SK-N-SH (cell line): ENCODE data around the gene SLC12A3. TPM values are rescaled to one million over a fixed set of nuclear protein-coding genes. Genes with fewer than 3 reads are reported as not detected.

Experiments
- CTCF ChIA-PET: fragments of 300-600, 350-600 bp; formaldehyde crosslinking; extraction: SDS; loops from one replicate; lab custom pipeline; 2021; lab: Yijun Ruan, JAX
- POLR2A ChIA-PET: fragments of 350-600 bp; sonication (Branson Sonifier 250); formaldehyde crosslinking; extraction: SDS; loops from one replicate; lab custom pipeline; 2020; ENCODE audit warnings: antibody characterized with exemption, inconsistent platforms; lab: Yijun Ruan, JAX
- DNase-seq: peaks from one replicate; pipeline ENCODE4 v3.0.0; 2012
- H2AFZ ChIP-seq: fragments of 200-600 bp; sonication (generic); 2 replicates; pipeline ENCODE4 v1.8.1; 2016; ENCODE audit warnings: antibody characterized with exemption, mild to moderate bottlenecking, low read depth
- H3F3A ChIP-seq: fragments of 200-600 bp; sonication (generic); replicated peaks from 2 replicates; pipeline ENCODE3; 2016; ENCODE audit warnings: antibody characterized with exemption, mild to moderate bottlenecking; ENCODE audit not compliant: insufficient read depth
- H3K27ac ChIP-seq, 2 experiments: fragments of 200-500 bp in 1 of 2; fragments of 200-600 bp in 1 of 2; sonication (Bioruptor generic) in 1 of 2; sonication (generic), shearing (Covaris generic) in 1 of 2; 2 replicates each; pipeline versions ENCODE4 v1.5.1 to v1.6.1; 2014 to 2016; ENCODE audit warnings: low read depth in 2 of 2, inconsistent platforms in 1 of 2, low read length in 1 of 2, mild to moderate bottlenecking in 1 of 2, mixed read lengths in 1 of 2
- H3K27me3 ChIP-seq: fragments of 200-600 bp; sonication (generic), shearing (Covaris generic); 2 replicates; pipeline ENCODE4 v1.6.1; 2016; ENCODE audit warnings: mixed run types; ENCODE audit not compliant: insufficient read depth
- H3K36me3 ChIP-seq, 2 experiments: fragments of 200-500 bp in 1 of 2; fragments of 200-600 bp in 1 of 2; sonication (Bioruptor generic) in 1 of 2; sonication (generic) in 1 of 2; replicated peaks in 1 of 2; 2 replicates each; pipeline versions ENCODE3 to v1.5.1; 2014 to 2016; ENCODE audit warnings: low read length in 1 of 2, mild to moderate bottlenecking in 1 of 2; ENCODE audit not compliant: insufficient read depth in 2 of 2, control insufficient read depth in 1 of 2
- H3K4me1 ChIP-seq, 2 experiments: fragments of 200-500 bp in 1 of 2; fragments of 200-600 bp in 1 of 2; sonication (Bioruptor generic) in 1 of 2; sonication (generic), shearing (Covaris generic) in 1 of 2; 2 replicates each; pipeline versions ENCODE4 v1.5.1 to v1.6.1; 2014 to 2016; ENCODE audit warnings: low read depth in 1 of 2, low read length in 1 of 2, mixed run types in 1 of 2; ENCODE audit not compliant: insufficient read depth in 2 of 2, control insufficient read depth in 1 of 2
- H3K4me2 ChIP-seq: fragments of 200-600 bp; sonication (generic), shearing (Covaris generic); 2 replicates; pipeline ENCODE4 v1.6.1; 2017; ENCODE audit warnings: mixed run types
- H3K4me3 ChIP-seq, 2 experiments: fragments of 200-500 bp in 1 of 2; fragments of 200-600 bp in 1 of 2; sonication (Bioruptor generic) in 1 of 2; sonication (generic), shearing (Covaris generic) in 1 of 2; 2 replicates each; pipeline versions ENCODE4 v1.5.1 to v1.8.1; 2014 to 2016; ENCODE audit warnings: low read depth in 2 of 2, inconsistent platforms in 1 of 2, low read length in 1 of 2, mild to moderate bottlenecking in 1 of 2, mixed read lengths in 1 of 2, moderate library complexity in 1 of 2
- H3K79me2 ChIP-seq: fragments of 200-600 bp; sonication (generic); 2 replicates; pipeline ENCODE4 v1.8.1; 2017; ENCODE audit warnings: mild to moderate bottlenecking; ENCODE audit not compliant: insufficient read depth
- H3K9ac ChIP-seq: fragments of 200-600 bp; sonication (generic); 2 replicates; pipeline ENCODE4 v1.6.1; 2017; ENCODE audit warnings: mixed run types
- H3K9me2 ChIP-seq: fragments of 200-600 bp; sonication (generic); 2 replicates; pipeline ENCODE4 v1.6.1; 2017; ENCODE audit warnings: mixed run types
- H3K9me3 ChIP-seq: fragments of 200-600 bp; sonication (generic); 2 replicates; pipeline ENCODE4 v1.6.1; 2017; ENCODE audit warnings: mixed run types, mild to moderate bottlenecking, moderate library complexity
- H4K20me1 ChIP-seq: fragments of 200-600 bp; sonication (generic); 2 replicates; pipeline ENCODE4 v1.6.1; 2017; ENCODE audit warnings: mild to moderate bottlenecking, mixed run types; ENCODE audit not compliant: insufficient read depth
- IRF3 ChIP-seq: fragments of 150-350 bp; IDR thresholded peaks from 2 replicates; pipeline ENCODE4 v1.6.1; 2016; ENCODE audit warnings: mild to moderate bottlenecking, low read depth, low read length
- JUND ChIP-seq: IDR thresholded peaks from 2 replicates; pipeline ENCODE4 v1.4.0; 2012
- RAD21 ChIP-seq: IDR thresholded peaks from 2 replicates; pipeline ENCODE4 v1.6.1; 2012; ENCODE audit warnings: mild to moderate bottlenecking, low read length
- RFX5 ChIP-seq: IDR thresholded peaks from 2 replicates; pipeline ENCODE4 v1.6.1; 2012; ENCODE audit warnings: mild to moderate bottlenecking, improper control_type of control experiment, low read length
- SMC3 ChIP-seq: IDR thresholded peaks from 2 replicates; pipeline ENCODE4 v1.6.1; 2012; ENCODE audit warnings: low read depth, low read length, improper control_type of control experiment
- TAF1 ChIP-seq: IDR thresholded peaks from 2 replicates; pipeline ENCODE4 v1.6.1; 2012; ENCODE audit warnings: low read depth, mild to moderate bottlenecking, low read length, moderate library complexity, borderline replicate concordance
- WGBS: methylation state at CpG from one replicate; pipeline ENCODE4 v1.1.6; 2017; ENCODE audit warnings: low lambda C conversion rate; 5-methylcytosine and 5-hydroxymethylcytosine counted together
- polyA plus RNA-seq, 3 experiments: library from polyadenylated mRNA; depleted of rRNA; stranded (reverse); fragments of >200 nt; gene quantifications; 2 replicates each; pipeline ENCODE4 v1.2.3, GENCODE V29; 2012
- TF ChIP-seq, protein P1 (sequence below): fragments of 200-600 bp; sonication (generic); IDR thresholded peaks from 2 replicates; pipeline ENCODE4 v1.6.1; 2017; ENCODE audit warnings: antibody characterized with exemption, mild to moderate bottlenecking, moderate library complexity
- TF ChIP-seq, protein P2 (sequence below): IDR thresholded peaks from 2 replicates; pipeline ENCODE4 v1.4.0; 2012; ENCODE audit warnings: low read depth, borderline replicate concordance

The SLC12A3 gene
- polyA plus RNA-seq, 1 of the 3 experiments (the other 2 are of a cell fraction), result not detected

- DNase-seq, result no peak
- WGBS, result 92% methylated on average over 17 of the region's 24 CpGs
- H3K27ac ChIP-seq, result no peak overlapping the region
- H3K4me1 ChIP-seq, result peaks cover 0 to 25% of the 10 kb centered on the region in 2 experiments; a peak in 1 of 4 replicates
- ChIA-PET CTCF (interaction anchor here (1.1 to 2.6 kb wide), 9 partner anchors 21 to 177 kb away, joined by 3 to 12 read pairs (median 4); no protein-coding TSS in a partner anchor), POLR2A (no interaction called here)
- no peaks in the 10 kb centered on the region for H4K20me1 ChIP-seq
- no peak overlapping the region for H3K4me3 ChIP-seq
- TF ChIP-seq SMC3 (peak; percentile 19; the same call in 1 of the 2 replicates), RAD21 (peak; percentile 53), RFX5 (no peak)
- TF ChIP-seq, protein P1, sequence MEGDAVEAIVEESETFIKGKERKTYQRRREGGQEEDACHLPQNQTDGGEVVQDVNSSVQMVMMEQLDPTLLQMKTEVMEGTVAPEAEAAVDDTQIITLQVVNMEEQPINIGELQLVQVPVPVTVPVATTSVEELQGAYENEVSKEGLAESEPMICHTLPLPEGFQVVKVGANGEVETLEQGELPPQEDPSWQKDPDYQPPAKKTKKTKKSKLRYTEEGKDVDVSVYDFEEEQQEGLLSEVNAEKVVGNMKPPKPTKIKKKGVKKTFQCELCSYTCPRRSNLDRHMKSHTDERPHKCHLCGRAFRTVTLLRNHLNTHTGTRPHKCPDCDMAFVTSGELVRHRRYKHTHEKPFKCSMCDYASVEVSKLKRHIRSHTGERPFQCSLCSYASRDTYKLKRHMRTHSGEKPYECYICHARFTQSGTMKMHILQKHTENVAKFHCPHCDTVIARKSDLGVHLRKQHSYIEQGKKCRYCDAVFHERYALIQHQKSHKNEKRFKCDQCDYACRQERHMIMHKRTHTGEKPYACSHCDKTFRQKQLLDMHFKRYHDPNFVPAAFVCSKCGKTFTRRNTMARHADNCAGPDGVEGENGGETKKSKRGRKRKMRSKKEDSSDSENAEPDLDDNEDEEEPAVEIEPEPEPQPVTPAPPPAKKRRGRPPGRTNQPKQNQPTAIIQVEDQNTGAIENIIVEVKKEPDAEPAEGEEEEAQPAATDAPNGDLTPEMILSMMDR, result peak; percentile 39
- no peak overlapping the region for H2AFZ ChIP-seq
- no peaks in the 10 kb centered on the region for H3K36me3 ChIP-seq
- no peaks in the 10 kb centered on the region for H3K79me2 ChIP-seq
- no peaks in the 10 kb centered on the region for H3F3A ChIP-seq
- no peaks in the 10 kb centered on the region for H3K27me3 ChIP-seq
- H3K9ac ChIP-seq, result no peak overlapping the region
- no peaks in the 10 kb centered on the region for H3K9me3 ChIP-seq
- no peak overlapping the region for H3K4me2 ChIP-seq
- no peaks in the 10 kb centered on the region for H3K9me2 ChIP-seq
Observed at GRCh38 chr16:56869513-56870275, 4.7 kb downstream of the SLC12A3 start.

DNA sequence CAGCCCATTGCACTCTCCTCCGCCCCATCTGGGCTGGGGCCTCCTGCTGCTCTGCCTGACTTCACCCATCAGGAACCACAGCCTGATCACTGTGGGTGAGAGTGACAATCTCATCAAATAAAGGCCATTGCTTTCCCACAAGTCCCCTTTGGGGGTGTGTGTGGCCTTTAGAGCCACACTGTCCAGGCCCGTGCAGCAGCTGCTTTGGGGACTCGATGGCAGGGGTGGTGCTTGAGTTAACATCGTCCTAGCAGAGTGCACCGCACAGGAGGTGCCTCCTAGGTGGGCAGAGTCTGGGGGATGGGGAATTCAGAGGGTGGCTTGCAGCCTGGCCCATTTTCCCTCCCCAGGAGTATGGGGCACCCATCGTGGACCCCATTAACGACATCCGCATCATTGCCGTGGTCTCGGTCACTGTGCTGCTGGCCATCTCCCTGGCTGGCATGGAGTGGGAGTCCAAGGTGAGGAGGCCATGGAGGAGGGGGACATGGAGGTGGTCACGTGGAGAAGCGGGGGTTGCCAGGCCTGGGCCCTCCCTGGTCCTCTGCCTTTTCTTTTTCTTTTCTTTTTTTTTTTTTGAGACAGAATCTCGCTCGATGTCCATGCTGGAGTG, 5.4 kb downstream of the SLC12A3 start:
- Histone ChIP-seq H3K27me3 (no peaks in the 10 kb centered on the region), H3K79me2 (no peaks in the 10 kb centered on the region), H3K4me1 (peaks cover 0 to 23% of the 10 kb centered on the region in 2 experiments; a peak in 1 of 4 replicates), H3K9me2 (no peaks in the 10 kb centered on the region), H3K4me3 (no peak overlapping the region), H3K9me3 (no peaks in the 10 kb centered on the region), H3K36me3 (no peaks in the 10 kb centered on the region), H3K27ac (no peak overlapping the region), H4K20me1 (no peaks in the 10 kb centered on the region), H3F3A (no peaks in the 10 kb centered on the region), H2AFZ (no peak overlapping the region), H3K9ac (no peak overlapping the region), H3K4me2 (no peak overlapping the region)
- WGBS, result 88% methylated on average over 10 of the region's 14 CpGs
- no peak for DNase-seq
- no peak for TF ChIP-seq IRF3
- no peak for TF ChIP-seq JUND
- TF ChIP-seq TAF1, result no peak
- TF ChIP-seq RFX5, result no peak
- TF ChIP-seq, protein P2, sequence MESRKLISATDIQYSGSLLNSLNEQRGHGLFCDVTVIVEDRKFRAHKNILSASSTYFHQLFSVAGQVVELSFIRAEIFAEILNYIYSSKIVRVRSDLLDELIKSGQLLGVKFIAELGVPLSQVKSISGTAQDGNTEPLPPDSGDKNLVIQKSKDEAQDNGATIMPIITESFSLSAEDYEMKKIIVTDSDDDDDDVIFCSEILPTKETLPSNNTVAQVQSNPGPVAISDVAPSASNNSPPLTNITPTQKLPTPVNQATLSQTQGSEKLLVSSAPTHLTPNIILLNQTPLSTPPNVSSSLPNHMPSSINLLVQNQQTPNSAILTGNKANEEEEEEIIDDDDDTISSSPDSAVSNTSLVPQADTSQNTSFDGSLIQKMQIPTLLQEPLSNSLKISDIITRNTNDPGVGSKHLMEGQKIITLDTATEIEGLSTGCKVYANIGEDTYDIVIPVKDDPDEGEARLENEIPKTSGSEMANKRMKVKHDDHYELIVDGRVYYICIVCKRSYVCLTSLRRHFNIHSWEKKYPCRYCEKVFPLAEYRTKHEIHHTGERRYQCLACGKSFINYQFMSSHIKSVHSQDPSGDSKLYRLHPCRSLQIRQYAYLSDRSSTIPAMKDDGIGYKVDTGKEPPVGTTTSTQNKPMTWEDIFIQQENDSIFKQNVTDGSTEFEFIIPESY, result no peak
- POLR2A ChIA-PET, result no interaction called here
- CTCF ChIA-PET, result interaction anchor here (1.2 to 2.6 kb wide), 4 partner anchors 22 to 81 kb away, joined by 3 to 12 read pairs (median 8); no protein-coding TSS in a partner anchor
